MM.1S (cell line): ENCODE results near the gene RASSF7.
A peak's percentile ranks its signal among the peaks of the same experiment; 100 is the strongest.

Experiments used
- DNase-seq: peaks from one replicate; pipeline ENCODE4 v3.0.0-alpha.2; 2015
- H2AFZ ChIP-seq: fragments of 300-600 bp; sonication (generic); 2 replicates; pipeline ENCODE4 v1.6.0; 2016; ENCODE audit warnings: antibody characterized with exemption, low read length
- H3F3A ChIP-seq: fragments of 300-600 bp; sonication (generic); 2 replicates; pipeline ENCODE4 v1.6.1; 2016; ENCODE audit warnings: mild to moderate bottlenecking, antibody characterized with exemption, low read length, moderate library complexity, mixed read lengths; ENCODE audit not compliant: insufficient read depth
- H3K27ac ChIP-seq: fragments of 300-600 bp; sonication (generic); 2 replicates; pipeline ENCODE4 v1.5.1; 2016; ENCODE audit warnings: mild to moderate bottlenecking, low read length
- H3K27me3 ChIP-seq: fragments of 300-600 bp; sonication (generic); replicated peaks from 2 replicates; pipeline ENCODE4 v1.6.0; 2016; ENCODE audit warnings: low read length; ENCODE audit not compliant: insufficient read depth
- H3K36me3 ChIP-seq: fragments of 300-600 bp; sonication (generic); replicated peaks from 2 replicates; pipeline ENCODE4 v1.6.1; 2016; ENCODE audit warnings: mild to moderate bottlenecking, low read length, mixed read lengths; ENCODE audit not compliant: insufficient read depth
- H3K4me1 ChIP-seq: fragments of 300-600 bp; sonication (generic); 2 replicates; pipeline ENCODE4 v1.6.1; 2016; ENCODE audit warnings: low read length, mixed read lengths
- H3K4me2 ChIP-seq: fragments of 300-600 bp; sonication (generic); 2 replicates; pipeline ENCODE4 v1.6.0; 2016; ENCODE audit warnings: low read depth, low read length
- H3K4me3 ChIP-seq: fragments of 300-600 bp; sonication (generic); 2 replicates; pipeline ENCODE4 v1.5.1; 2016; ENCODE audit warnings: low read length, mixed read lengths
- H3K79me2 ChIP-seq: fragments of 300-600 bp; sonication (generic); 2 replicates; pipeline ENCODE4 v1.6.1; 2016; ENCODE audit warnings: mixed run types, low read length, mixed read lengths
- H3K9ac ChIP-seq: fragments of 300-600 bp; sonication (generic); 2 replicates; pipeline ENCODE4 v1.6.1; 2016; ENCODE audit warnings: low read length, mixed read lengths
- H3K9me2 ChIP-seq: fragments of 300-600 bp; sonication (generic); replicated peaks from 2 replicates; pipeline ENCODE4 v1.6.1; 2016; ENCODE audit warnings: mild to moderate bottlenecking, low read length, mixed read lengths; ENCODE audit not compliant: insufficient read depth
- H3K9me3 ChIP-seq: fragments of 300-600 bp; sonication (generic); replicated peaks from 2 replicates; pipeline ENCODE4 v1.6.1; 2016; ENCODE audit warnings: mild to moderate bottlenecking, low read length, mixed read lengths; ENCODE audit not compliant: insufficient read depth
- H4K20me1 ChIP-seq: fragments of 300-600 bp; sonication (generic); 2 replicates; pipeline ENCODE4 v1.6.1; 2016; ENCODE audit warnings: mild to moderate bottlenecking, low read length, moderate library complexity, mixed read lengths; ENCODE audit not compliant: insufficient read depth
- EZH2 ChIP-seq: fragments of 300-600 bp; sonication (generic); optimal IDR thresholded peaks from 2 replicates; pipeline ENCODE3; 2017; ENCODE audit warnings: low read depth, mild to moderate bottlenecking, antibody characterized with exemption, low read length, mixed read lengths
- EZH2phosphoT487 ChIP-seq: fragments of 300-600 bp; sonication (generic); IDR thresholded peaks from 2 replicates; pipeline ENCODE4 v1.6.1; 2018; ENCODE audit warnings: antibody characterized with exemption, low read length
- TF ChIP-seq, protein P1 (sequence below): fragments of 300-600 bp; sonication (generic); IDR thresholded peaks from 2 replicates; pipeline ENCODE4 v1.5.1; 2016; ENCODE audit warnings: antibody characterized with exemption, low read length, mixed read lengths

Gene RASSF7

DNA sequence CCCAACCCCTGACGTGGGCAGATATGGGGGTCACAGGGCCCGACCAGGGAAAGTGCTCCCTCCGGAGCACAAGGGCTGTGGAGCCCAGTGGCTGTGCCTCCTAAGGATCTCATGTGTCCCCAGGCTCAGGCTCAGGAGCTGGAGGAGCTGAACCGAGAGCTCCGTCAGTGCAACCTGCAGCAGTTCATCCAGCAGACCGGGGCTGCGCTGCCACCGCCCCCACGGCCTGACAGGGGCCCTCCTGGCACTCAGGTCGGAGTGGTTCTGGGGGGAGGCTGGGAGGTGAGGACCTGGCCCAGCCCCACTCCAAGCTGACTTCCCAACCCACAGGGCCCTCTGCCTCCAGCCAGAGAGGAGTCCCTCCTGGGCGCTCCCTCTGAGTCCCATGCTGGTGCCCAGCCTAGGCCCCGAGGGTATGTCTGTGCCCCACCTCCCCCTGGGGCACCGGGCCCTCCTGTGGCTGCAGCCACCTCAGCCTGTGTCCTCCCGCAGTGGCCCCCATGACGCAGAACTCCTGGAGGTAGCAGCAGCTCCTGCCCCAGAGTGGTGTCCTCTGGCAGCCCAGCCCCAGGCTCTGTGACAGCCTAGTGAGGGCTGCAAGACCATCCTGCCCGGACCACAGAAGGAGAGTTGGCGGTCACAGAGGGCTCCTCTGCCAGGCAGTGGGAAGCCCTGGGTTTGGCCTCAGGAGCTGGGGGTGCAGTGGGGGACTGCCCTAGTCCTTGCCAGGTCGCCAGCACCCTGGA, 2.5 kb downstream of the RASSF7 start:
- Histone ChIP-seq H3K79me2 (peaks cover 22% of the 10 kb centered on the region), H3K9me2 (no peaks in the 10 kb centered on the region), H3K27me3 (0 out of 2 replicates have a peak, but pooled peaks cover under 1% of the 10 kb centered on the region), H3K27ac (no peak overlapping the region), H3K4me3 (no peak overlapping the region), H2AFZ (no peak overlapping the region), H3K9ac (no peak overlapping the region), H3K36me3 (no peaks in the 10 kb centered on the region), H3K4me1 (peaks cover 6% of the 10 kb centered on the region), H4K20me1 (no peaks in the 10 kb centered on the region), H3F3A (peaks cover 10% of the 10 kb centered on the region; the same call in 1 of the 2 replicates), H3K9me3 (no peaks in the 10 kb centered on the region), H3K4me2 (no peak overlapping the region)
- no peak for DNase-seq
- TF ChIP-seq EZH2 = no peak
- TF ChIP-seq EZH2phosphoT487 = no peak
- TF ChIP-seq, protein P1, sequence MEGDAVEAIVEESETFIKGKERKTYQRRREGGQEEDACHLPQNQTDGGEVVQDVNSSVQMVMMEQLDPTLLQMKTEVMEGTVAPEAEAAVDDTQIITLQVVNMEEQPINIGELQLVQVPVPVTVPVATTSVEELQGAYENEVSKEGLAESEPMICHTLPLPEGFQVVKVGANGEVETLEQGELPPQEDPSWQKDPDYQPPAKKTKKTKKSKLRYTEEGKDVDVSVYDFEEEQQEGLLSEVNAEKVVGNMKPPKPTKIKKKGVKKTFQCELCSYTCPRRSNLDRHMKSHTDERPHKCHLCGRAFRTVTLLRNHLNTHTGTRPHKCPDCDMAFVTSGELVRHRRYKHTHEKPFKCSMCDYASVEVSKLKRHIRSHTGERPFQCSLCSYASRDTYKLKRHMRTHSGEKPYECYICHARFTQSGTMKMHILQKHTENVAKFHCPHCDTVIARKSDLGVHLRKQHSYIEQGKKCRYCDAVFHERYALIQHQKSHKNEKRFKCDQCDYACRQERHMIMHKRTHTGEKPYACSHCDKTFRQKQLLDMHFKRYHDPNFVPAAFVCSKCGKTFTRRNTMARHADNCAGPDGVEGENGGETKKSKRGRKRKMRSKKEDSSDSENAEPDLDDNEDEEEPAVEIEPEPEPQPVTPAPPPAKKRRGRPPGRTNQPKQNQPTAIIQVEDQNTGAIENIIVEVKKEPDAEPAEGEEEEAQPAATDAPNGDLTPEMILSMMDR = no peak

DNA sequence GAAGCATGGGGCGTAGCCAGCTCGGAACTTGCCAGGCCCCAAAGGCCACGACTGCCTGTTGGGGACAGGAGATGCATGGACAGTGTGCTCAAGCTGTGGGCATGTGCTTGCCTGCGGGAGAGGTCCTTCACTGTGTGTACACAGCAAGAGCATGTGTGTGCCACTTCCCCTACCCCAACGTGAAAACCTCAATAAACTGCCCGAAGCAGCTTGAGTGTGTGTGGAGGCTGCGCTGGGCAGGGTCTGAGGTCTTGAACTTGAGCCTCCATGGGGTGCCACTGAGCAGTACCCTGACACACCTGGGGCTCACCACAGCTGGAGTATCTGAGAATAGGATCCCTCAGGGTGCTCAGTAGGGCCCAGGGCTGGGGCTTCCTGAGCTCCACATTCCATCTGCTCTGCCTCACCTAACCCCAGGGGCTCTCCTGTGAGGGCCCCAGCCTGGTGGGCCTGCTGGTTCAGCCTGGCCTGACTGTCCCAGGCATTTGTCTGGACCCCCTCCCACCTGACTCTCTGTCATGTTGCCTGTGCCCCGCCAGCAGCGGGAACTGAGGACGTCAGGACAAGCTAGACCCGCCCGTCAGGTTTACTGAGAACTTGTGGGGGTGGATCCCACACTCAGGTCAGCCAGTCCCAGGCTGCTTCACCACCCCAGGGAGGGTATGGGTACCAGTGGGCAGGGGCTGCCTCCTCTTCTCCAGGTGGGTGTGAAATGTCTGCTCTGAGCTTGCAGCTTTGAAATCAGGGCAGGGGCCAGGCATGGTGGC, 3.2 kb downstream of the RASSF7 start:
- no peaks in the 10 kb centered on the region for H4K20me1 ChIP-seq
- peaks cover 10% of the 10 kb centered on the region; the same call in 1 of the 2 replicates for H3F3A ChIP-seq
- H3K4me3 ChIP-seq = no peak overlapping the region
- TF ChIP-seq EZH2 = no peak
- no peak for TF ChIP-seq EZH2phosphoT487
- TF ChIP-seq, protein P1 = no peak
- H3K27ac ChIP-seq = no peak overlapping the region
- H3K9ac ChIP-seq = no peak overlapping the region
- H3K4me1 ChIP-seq = peaks cover 6% of the 10 kb centered on the region
- H3K36me3 ChIP-seq = no peaks in the 10 kb centered on the region
- H3K9me3 ChIP-seq = no peaks in the 10 kb centered on the region
- no peaks in the 10 kb centered on the region for H3K9me2 ChIP-seq
- no peak overlapping the region for H2AFZ ChIP-seq
- no peak for DNase-seq
- H3K27me3 ChIP-seq = 0 out of 2 replicates have a peak, but pooled peaks cover under 1% of the 10 kb centered on the region
- H3K4me2 ChIP-seq = no peak overlapping the region
- peaks cover 22% of the 10 kb centered on the region for H3K79me2 ChIP-seq

DNA sequence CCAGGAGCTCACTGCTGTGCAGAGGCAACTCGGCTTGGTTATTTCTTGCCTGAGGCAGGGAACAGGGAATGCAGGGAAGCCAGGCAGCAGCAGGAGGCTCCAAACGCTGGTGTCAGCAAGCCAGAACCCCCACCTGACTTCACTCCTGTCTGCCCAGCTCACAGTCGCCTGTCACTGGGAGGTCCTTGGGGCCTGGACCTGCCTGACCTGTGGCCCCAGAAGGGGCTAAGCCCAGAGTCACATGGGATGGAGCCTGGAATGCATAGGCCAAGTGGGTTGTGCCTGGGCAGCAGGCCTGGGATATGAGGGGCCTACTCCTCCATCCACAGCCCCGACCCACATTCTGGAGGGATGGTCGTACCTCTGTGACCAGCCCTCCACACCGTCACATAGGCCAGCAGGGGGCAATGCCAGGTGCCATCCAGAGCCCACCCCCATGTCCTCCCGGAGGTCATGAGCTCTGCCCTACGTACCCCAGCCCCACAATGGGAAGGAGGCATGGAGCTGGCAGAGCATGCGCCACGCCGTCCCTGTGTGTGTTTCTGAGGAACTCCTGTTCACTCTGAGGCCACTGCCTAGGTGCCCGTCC, 5.2 kb downstream of the RASSF7 start:
- H3K9ac ChIP-seq = no peak overlapping the region
- H3K4me1 ChIP-seq = no peaks in the 10 kb centered on the region
- no peaks in the 10 kb centered on the region for H3K9me3 ChIP-seq
- peaks cover 9% of the 10 kb centered on the region for H3K27me3 ChIP-seq
- TF ChIP-seq EZH2 (no peak), EZH2phosphoT487 (no peak)
- TF ChIP-seq, protein P1 = no peak
- H3K27ac ChIP-seq = no peak overlapping the region
- H2AFZ ChIP-seq = no peak overlapping the region
- H3K36me3 ChIP-seq = no peaks in the 10 kb centered on the region
- DNase-seq = peak; percentile 3
- H3K4me2 ChIP-seq = no peak overlapping the region
- H3F3A ChIP-seq = peaks cover 10% of the 10 kb centered on the region; the same call in 1 of the 2 replicates
- H3K4me3 ChIP-seq = no peak overlapping the region
- H3K79me2 ChIP-seq = peaks cover 22% of the 10 kb centered on the region
- no peaks in the 10 kb centered on the region for H4K20me1 ChIP-seq
- H3K9me2 ChIP-seq = no peaks in the 10 kb centered on the region
